HL-60 (cell line): ENCODE results near the gene CHD2.

Source experiments
- DNase-seq, 2 experiments: peaks; one replicate each; pipeline ENCODE4 v3.0.0-alpha.2; 2010 to 2020; ENCODE audit warnings: low read depth in 1 of 2, low spot score in 1 of 2
- H3K27ac ChIP-seq: fragments of 250-450 bp; sonication (Bioruptor Pico); replicated peaks from 2 replicates; pipeline ENCODE4 v1.5.1; 2020; ENCODE audit warnings: mild to moderate bottlenecking, moderate library complexity
- H3K27me3 ChIP-seq: fragments of 250-450 bp; sonication (Bioruptor Pico); 2 replicates; pipeline ENCODE4 v1.5.1; 2021; ENCODE audit warnings: mild to moderate bottlenecking, moderate library complexity; ENCODE audit not compliant: insufficient read depth, poor library complexity, severe bottlenecking
- H3K4me3 ChIP-seq: replicated peaks from 2 replicates; pipeline ENCODE4 v1.5.1; 2011; ENCODE audit warnings: mild to moderate bottlenecking, control low read depth, low read length; ENCODE audit not compliant: insufficient read depth
- GABPA ChIP-seq: IDR thresholded peaks from 2 replicates; pipeline ENCODE4 v1.6.1; 2012; ENCODE audit warnings: low read depth
- POLR2AphosphoS5 ChIP-seq: IDR thresholded peaks from 2 replicates; pipeline ENCODE4 v1.6.1; 2012; ENCODE audit warnings: low read depth
- REST ChIP-seq: IDR thresholded peaks from 2 replicates; pipeline ENCODE4 v1.6.1; 2012; ENCODE audit warnings: low read depth; ENCODE audit not compliant: insufficient replicate concordance
- SPI1 ChIP-seq: IDR thresholded peaks from 2 replicates; pipeline ENCODE4 v1.6.1; 2012; ENCODE audit warnings: low read depth, mild to moderate bottlenecking, borderline replicate concordance
- TF ChIP-seq, protein P1 (sequence below): IDR thresholded peaks from one replicate; pipeline ENCODE4 v1.5.1; 2011; ENCODE audit warnings: low read length, control low read depth, inconsistent platforms; ENCODE audit not compliant: insufficient read depth

Gene CHD2

GRCh38 chr15:93040288-93041158, 140.4 kb downstream of the CHD2 start:
- TF ChIP-seq, protein P1, sequence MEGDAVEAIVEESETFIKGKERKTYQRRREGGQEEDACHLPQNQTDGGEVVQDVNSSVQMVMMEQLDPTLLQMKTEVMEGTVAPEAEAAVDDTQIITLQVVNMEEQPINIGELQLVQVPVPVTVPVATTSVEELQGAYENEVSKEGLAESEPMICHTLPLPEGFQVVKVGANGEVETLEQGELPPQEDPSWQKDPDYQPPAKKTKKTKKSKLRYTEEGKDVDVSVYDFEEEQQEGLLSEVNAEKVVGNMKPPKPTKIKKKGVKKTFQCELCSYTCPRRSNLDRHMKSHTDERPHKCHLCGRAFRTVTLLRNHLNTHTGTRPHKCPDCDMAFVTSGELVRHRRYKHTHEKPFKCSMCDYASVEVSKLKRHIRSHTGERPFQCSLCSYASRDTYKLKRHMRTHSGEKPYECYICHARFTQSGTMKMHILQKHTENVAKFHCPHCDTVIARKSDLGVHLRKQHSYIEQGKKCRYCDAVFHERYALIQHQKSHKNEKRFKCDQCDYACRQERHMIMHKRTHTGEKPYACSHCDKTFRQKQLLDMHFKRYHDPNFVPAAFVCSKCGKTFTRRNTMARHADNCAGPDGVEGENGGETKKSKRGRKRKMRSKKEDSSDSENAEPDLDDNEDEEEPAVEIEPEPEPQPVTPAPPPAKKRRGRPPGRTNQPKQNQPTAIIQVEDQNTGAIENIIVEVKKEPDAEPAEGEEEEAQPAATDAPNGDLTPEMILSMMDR, result no peak
- TF ChIP-seq REST (no peak), GABPA (no peak), SPI1 (peak; percentile 78; the same call in 1 of the 2 replicates), POLR2AphosphoS5 (no peak)
- DNase-seq, result peak in 1 of 2 experiments; percentile 31
- no peak overlapping the region for H3K4me3 ChIP-seq
- no peaks in the 10 kb centered on the region for H3K27me3 ChIP-seq
- H3K27ac ChIP-seq, result no peak overlapping the region

DNA sequence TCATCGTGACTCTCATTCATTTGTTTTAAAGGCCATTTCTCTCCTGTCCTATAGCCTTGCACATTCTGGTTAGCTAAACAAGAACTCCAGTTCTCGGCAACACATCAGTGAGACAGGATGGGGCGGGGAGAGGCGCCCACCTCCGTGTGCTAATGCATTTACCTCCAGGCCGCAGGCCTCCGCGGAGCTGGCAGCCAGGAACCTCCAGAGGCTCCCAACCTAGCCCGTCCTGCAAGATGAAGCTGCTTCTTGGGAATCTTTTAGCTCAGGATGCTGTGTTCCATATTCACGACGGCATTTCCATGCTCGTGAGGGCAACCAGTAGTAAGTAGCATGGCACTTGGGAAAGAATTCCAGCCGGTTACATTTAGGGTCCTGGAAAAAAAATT, 141.0 kb downstream of the CHD2 start:
- Histone ChIP-seq H3K27ac (no peak overlapping the region), H3K4me3 (no peak overlapping the region), H3K27me3 (no peaks in the 10 kb centered on the region)
- no peak for DNase-seq
- TF ChIP-seq POLR2AphosphoS5 (no peak), GABPA (no peak), SPI1 (no peak)

- no peaks in the 10 kb centered on the region for H3K27me3 ChIP-seq
- TF ChIP-seq GABPA, result no peak
- no peak for TF ChIP-seq SPI1
- TF ChIP-seq, protein P1, result no peak
- no peak for TF ChIP-seq POLR2AphosphoS5
- no peak for TF ChIP-seq REST
- no peak for DNase-seq
Measured at GRCh38 chr15:93042211-93042610, 142.1 kb downstream of the CHD2 start.

GRCh38 chr15:93042691-93043378, 142.7 kb downstream of the CHD2 start:
- Histone ChIP-seq H3K27me3 (no peaks in the 10 kb centered on the region), H3K4me3 (no peak overlapping the region), H3K27ac (no peak overlapping the region)
- no peak for DNase-seq
- TF ChIP-seq REST (no peak), GABPA (no peak)
- TF ChIP-seq, protein P1, result no peak

More at GRCh38 chr15:93042211-93042610, 142.1 kb downstream of the CHD2 start:
- H3K4me3 ChIP-seq, result no peak overlapping the region
- H3K27ac ChIP-seq, result no peak overlapping the region
